Fibroblast of mammary gland (primary cell): ENCODE data around the gene PRR12.
A peak's percentile ranks its signal among the peaks of the same experiment; 100 is the strongest.

Source experiments
- DNase-seq: peaks from one replicate; pipeline ENCODE4 v3.0.0-alpha.2; 2010; ENCODE audit warnings: low read depth
- H3K4me3 ChIP-seq: 2 replicates; pipeline ENCODE4 v1.5.1; 2011; ENCODE audit warnings: low read depth, mild to moderate bottlenecking, low read length, moderate library complexity; ENCODE audit not compliant: control insufficient read depth
- TF ChIP-seq, protein P1 (sequence below): conservative IDR thresholded peaks from 2 replicates; pipeline ENCODE4 v1.5.1; 2011; ENCODE audit warnings: low read depth, low read length, inconsistent platforms; ENCODE audit not compliant: control insufficient read depth, insufficient read depth

PRR12 gene

GRCh38 chr19:49549045-49549444 is 41.9 kb upstream of the PRR12 start:
- DNase-seq, result no peak
- TF ChIP-seq, protein P1, sequence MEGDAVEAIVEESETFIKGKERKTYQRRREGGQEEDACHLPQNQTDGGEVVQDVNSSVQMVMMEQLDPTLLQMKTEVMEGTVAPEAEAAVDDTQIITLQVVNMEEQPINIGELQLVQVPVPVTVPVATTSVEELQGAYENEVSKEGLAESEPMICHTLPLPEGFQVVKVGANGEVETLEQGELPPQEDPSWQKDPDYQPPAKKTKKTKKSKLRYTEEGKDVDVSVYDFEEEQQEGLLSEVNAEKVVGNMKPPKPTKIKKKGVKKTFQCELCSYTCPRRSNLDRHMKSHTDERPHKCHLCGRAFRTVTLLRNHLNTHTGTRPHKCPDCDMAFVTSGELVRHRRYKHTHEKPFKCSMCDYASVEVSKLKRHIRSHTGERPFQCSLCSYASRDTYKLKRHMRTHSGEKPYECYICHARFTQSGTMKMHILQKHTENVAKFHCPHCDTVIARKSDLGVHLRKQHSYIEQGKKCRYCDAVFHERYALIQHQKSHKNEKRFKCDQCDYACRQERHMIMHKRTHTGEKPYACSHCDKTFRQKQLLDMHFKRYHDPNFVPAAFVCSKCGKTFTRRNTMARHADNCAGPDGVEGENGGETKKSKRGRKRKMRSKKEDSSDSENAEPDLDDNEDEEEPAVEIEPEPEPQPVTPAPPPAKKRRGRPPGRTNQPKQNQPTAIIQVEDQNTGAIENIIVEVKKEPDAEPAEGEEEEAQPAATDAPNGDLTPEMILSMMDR, result no peak
- no peak overlapping the region for H3K4me3 ChIP-seq

- no peak for DNase-seq
- no peak overlapping the region for H3K4me3 ChIP-seq
- TF ChIP-seq, protein P1, result no peak
Measured at GRCh38 chr19:49551531-49551930, 39.5 kb upstream of the PRR12 start.

- no peak overlapping the region for H3K4me3 ChIP-seq
- TF ChIP-seq, protein P1, result no peak
- no peak for DNase-seq
Measured at GRCh38 chr19:49552749-49553148, 38.2 kb upstream of the PRR12 start.

GRCh38 chr19:49553451-49554271 is 37.3 kb upstream of the PRR12 start:
- TF ChIP-seq, protein P1, result no peak
- DNase-seq, result peak; percentile 86
- no peak overlapping the region for H3K4me3 ChIP-seq

- no peak overlapping the region for H3K4me3 ChIP-seq
- TF ChIP-seq, protein P1, result no peak
- no peak for DNase-seq
Measured at GRCh38 chr19:49554701-49555181, 36.2 kb upstream of the PRR12 start.

- H3K4me3 ChIP-seq, result no peak overlapping the region
- TF ChIP-seq, protein P1, result no peak
- DNase-seq, result peak; percentile 55
Measured at GRCh38 chr19:49555600-49556411, 35.2 kb upstream of the PRR12 start.
